Measurements from ENCODE around the gene AK4. TPM values are rescaled to one million over a fixed set of nuclear protein-coding genes. Genes with fewer than 3 reads are reported as not detected.

Gene AK4
- total and polyA plus RNA-seq, 9 donors = 1.7 to 25.6 (median 13.2) TPM

GRCh38 chr1:65166572-65167305 is 18.7 kb downstream of the AK4 start:
- H3K4me3 ChIP-seq = no peak overlapping the region
- no peak for DNase-seq
- H3K27me3 ChIP-seq = no peaks in the 10 kb centered on the region
- WGBS, 3 donors = 87 to 91% (median 89%) methylated on average over 7 of the region's 7 CpGs
- intact Hi-C loops (cut with DNase I) = no loop called here
- H3K4me1 ChIP-seq (ENCODE audit: insufficient read depth) = no peaks in the 10 kb centered on the region
- TF ChIP-seq POLR2A (IDR thresholded peaks at IDR 0.05) = no peak
- TF ChIP-seq EP300 (IDR thresholded peaks at IDR 0.05) = no peak
- TF ChIP-seq, protein P1, sequence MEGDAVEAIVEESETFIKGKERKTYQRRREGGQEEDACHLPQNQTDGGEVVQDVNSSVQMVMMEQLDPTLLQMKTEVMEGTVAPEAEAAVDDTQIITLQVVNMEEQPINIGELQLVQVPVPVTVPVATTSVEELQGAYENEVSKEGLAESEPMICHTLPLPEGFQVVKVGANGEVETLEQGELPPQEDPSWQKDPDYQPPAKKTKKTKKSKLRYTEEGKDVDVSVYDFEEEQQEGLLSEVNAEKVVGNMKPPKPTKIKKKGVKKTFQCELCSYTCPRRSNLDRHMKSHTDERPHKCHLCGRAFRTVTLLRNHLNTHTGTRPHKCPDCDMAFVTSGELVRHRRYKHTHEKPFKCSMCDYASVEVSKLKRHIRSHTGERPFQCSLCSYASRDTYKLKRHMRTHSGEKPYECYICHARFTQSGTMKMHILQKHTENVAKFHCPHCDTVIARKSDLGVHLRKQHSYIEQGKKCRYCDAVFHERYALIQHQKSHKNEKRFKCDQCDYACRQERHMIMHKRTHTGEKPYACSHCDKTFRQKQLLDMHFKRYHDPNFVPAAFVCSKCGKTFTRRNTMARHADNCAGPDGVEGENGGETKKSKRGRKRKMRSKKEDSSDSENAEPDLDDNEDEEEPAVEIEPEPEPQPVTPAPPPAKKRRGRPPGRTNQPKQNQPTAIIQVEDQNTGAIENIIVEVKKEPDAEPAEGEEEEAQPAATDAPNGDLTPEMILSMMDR (IDR thresholded peaks at IDR 0.05) = no peak
- H3K36me3 ChIP-seq = no peaks in the 10 kb centered on the region
- no peaks in the 10 kb centered on the region for H3K9me3 ChIP-seq
- no peak overlapping the region for H3K27ac ChIP-seq

- no peak for DNase-seq
- WGBS, 3 donors = 84 to 92% (median 89%) methylated on average over 5 of the region's 5 CpGs
- TF ChIP-seq, protein P1 (IDR thresholded peaks at IDR 0.05) = no peak
- TF ChIP-seq POLR2A (IDR thresholded peaks at IDR 0.05) (no peak), EP300 (IDR thresholded peaks at IDR 0.05) (no peak)
- Histone ChIP-seq H3K9me3 (no peaks in the 10 kb centered on the region), H3K27ac (no peak overlapping the region), H3K4me3 (no peak overlapping the region), H3K36me3 (no peaks in the 10 kb centered on the region), H3K27me3 (no peaks in the 10 kb centered on the region), H3K4me1 (ENCODE audit: insufficient read depth) (no peaks in the 10 kb centered on the region)
- intact Hi-C loops (cut with DNase I) = no loop called here
Measured at GRCh38 chr1:65167586-65168242, 19.7 kb downstream of the AK4 start.

- Histone ChIP-seq H3K9me3 (no peaks in the 10 kb centered on the region), H3K4me1 (ENCODE audit: insufficient read depth) (no peaks in the 10 kb centered on the region), H3K4me3 (no peak overlapping the region), H3K27ac (no peak overlapping the region), H3K36me3 (no peaks in the 10 kb centered on the region), H3K27me3 (no peaks in the 10 kb centered on the region)
- DNase-seq = no peak
- TF ChIP-seq POLR2A (IDR thresholded peaks at IDR 0.05) (no peak), EP300 (IDR thresholded peaks at IDR 0.05) (no peak)
- TF ChIP-seq, protein P1 (IDR thresholded peaks at IDR 0.05) = no peak
- 18 to 42% (median 19%) methylated on average over 4 of the region's 4 CpGs for WGBS, 3 donors
- intact Hi-C loops (cut with DNase I) = no loop called here
Measured at GRCh38 chr1:65168867-65169266, 20.9 kb downstream of the AK4 start.

GRCh38 chr1:65170511-65171142 is 22.6 kb downstream of the AK4 start:
- Histone ChIP-seq H3K4me3 (no peak overlapping the region), H3K4me1 (ENCODE audit: insufficient read depth) (peaks cover 3% of the 10 kb centered on the region), H3K9me3 (no peaks in the 10 kb centered on the region), H3K27ac (no peak overlapping the region), H3K36me3 (no peaks in the 10 kb centered on the region), H3K27me3 (no peaks in the 10 kb centered on the region)
- intact Hi-C loops (cut with DNase I) = no loop called here
- no peak for DNase-seq
- 78 to 83% (median 80%) methylated on average over 10 of the region's 10 CpGs for WGBS, 3 donors
- TF ChIP-seq POLR2A (IDR thresholded peaks at IDR 0.05) (no peak), EP300 (IDR thresholded peaks at IDR 0.05) (no peak)
- TF ChIP-seq, protein P1 (IDR thresholded peaks at IDR 0.05) = no peak

Data from ovary (tissue), 9 donors.